Neural progenitor cell (in vitro differentiated cells): ENCODE data around the gene WDR81.

Source experiments
- CTCF ChIP-seq: fragments of 200-600 bp; sonication (generic); IDR thresholded peaks from 2 replicates; pipeline ENCODE4 v1.5.1; 2017; ENCODE audit warnings: antibody characterized with exemption, mild to moderate bottlenecking
- EZH2 ChIP-seq: fragments of 200-600 bp; sonication (generic); IDR thresholded peaks from 2 replicates; pipeline ENCODE4 v1.6.1; 2017; ENCODE audit warnings: antibody characterized with exemption, mild to moderate bottlenecking, moderate library complexity
- EZH2phosphoT487 ChIP-seq: fragments of 200-600 bp; sonication (generic); IDR thresholded peaks from 2 replicates; pipeline ENCODE4 v1.6.1; 2017; ENCODE audit warnings: antibody characterized with exemption

GRCh38 chr17:1754430-1755112, 30.1 kb downstream of the WDR81 start:
- no peak for TF ChIP-seq CTCF
- TF ChIP-seq EZH2phosphoT487 = no peak
- TF ChIP-seq EZH2 = no peak
